ENCODE results near the gene KRT76.
"Not testable (repeated sequence)": the region's sequence is repeated elsewhere in the genome, so short reads cannot be mapped to it uniquely, and the experiment has no call there.

The KRT76 gene

DNA sequence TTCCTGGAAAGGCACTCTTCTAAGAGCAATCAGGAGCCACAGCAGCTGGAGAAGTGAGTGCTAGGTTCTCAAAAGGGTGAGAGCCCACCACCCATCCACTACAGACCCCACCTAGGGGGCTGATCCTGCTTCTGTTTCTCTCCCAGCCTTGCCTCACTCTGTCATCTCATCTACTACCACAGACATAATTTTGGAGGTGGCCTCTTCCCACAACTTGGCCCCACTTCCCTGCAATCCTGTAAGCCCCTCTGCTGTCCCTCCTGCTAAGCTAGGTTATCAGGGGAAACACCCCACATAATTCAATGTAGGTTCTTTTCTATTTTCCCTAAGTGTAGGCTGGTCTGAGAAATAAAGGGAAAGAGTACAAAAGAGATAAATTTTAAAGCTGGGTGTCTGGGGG is 16.5 kb downstream of the KRT76 start:
- Histone ChIP-seq H3K27me3 (ENCODE audit: insufficient read depth, low read length) (peaks cover under 1% of the 10 kb centered on the region), H3K4me3 (ENCODE audit: low read length) (no peak overlapping the region), H3K9me3 (ENCODE audit: insufficient read depth, low read depth, low read length) (peaks cover 16% of the 10 kb centered on the region), H3K9ac (ENCODE audit: low read depth, low read length) (no peak overlapping the region), H3K4me1 (ENCODE audit: insufficient read depth, low read length) (no peaks in the 10 kb centered on the region), H3K27ac (ENCODE audit: low read length) (no peak overlapping the region), H3K36me3 (ENCODE audit: insufficient read depth, low read depth, low read length) (no peaks in the 10 kb centered on the region)

DNA sequence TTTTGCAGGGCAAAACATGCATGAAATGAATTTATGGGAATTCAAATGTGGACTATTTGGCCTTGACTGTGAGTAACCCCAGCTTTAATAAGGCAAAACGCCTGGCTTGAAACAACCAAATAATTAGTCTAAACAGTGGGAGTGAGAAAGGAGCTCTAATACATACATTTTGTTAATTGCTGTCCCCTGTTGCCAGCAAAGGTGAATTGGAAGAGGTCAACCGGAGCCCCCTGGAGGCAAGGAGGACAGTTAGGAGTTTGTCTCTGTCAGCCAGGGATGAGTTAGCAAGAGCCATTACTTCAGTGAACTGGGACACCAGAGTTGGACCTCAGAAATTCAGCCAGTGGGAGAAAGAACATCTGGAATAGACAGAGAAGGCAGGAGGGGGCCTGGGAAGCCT is 17.4 kb downstream of the KRT76 start:
- Histone ChIP-seq H3K36me3 (ENCODE audit: insufficient read depth, low read depth, low read length) (no peaks in the 10 kb centered on the region), H3K4me1 (ENCODE audit: insufficient read depth, low read length) (no peaks in the 10 kb centered on the region), H3K27ac (ENCODE audit: low read length) (no peak overlapping the region), H3K4me3 (ENCODE audit: low read length) (no peak overlapping the region), H3K27me3 (ENCODE audit: insufficient read depth, low read length) (no peaks in the 10 kb centered on the region; the same call in 1 of the 2 replicates), H3K9me3 (ENCODE audit: insufficient read depth, low read depth, low read length) (peaks cover 16% of the 10 kb centered on the region), H3K9ac (ENCODE audit: low read depth, low read length) (no peak overlapping the region)

DNA sequence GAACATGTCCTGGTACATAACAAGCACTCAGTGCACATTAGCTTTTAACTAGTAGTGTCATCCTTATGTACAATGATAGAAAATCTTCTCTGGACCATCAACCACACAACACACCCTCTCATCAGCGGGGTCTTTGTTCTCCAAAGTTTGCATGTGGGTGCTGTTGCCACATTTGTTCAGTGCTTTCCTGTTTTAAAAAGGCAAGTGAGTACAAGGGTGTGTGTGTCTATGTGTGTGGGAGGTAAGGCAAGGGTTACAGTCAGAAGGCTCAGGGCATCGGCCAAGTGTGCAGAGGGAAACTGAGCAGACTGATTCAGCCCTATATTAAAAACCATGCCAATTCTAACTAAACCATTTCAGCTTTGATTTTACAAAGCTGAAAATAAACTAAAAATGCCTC is 17.9 kb downstream of the KRT76 start:
- H3K9ac ChIP-seq (ENCODE audit: low read depth, low read length): no peak overlapping the region
- H3K36me3 ChIP-seq (ENCODE audit: insufficient read depth, low read depth, low read length): no peaks in the 10 kb centered on the region
- H3K9me3 ChIP-seq (ENCODE audit: insufficient read depth, low read depth, low read length): peaks cover 16% of the 10 kb centered on the region

GRCh38 chr12:52757449-52758176 is 19.5 kb downstream of the KRT76 start:
- no peak overlapping the region for H3K4me3 ChIP-seq (ENCODE audit: low read length)
- peaks cover 11% of the 10 kb centered on the region for H3K9me3 ChIP-seq (ENCODE audit: insufficient read depth, low read depth, low read length)
- H3K4me1 ChIP-seq (ENCODE audit: insufficient read depth, low read length): no peaks in the 10 kb centered on the region
- H3K9ac ChIP-seq (ENCODE audit: low read depth, low read length): no peak overlapping the region
- no peaks in the 10 kb centered on the region for H3K36me3 ChIP-seq (ENCODE audit: insufficient read depth, low read depth, low read length)
- H3K27ac ChIP-seq (ENCODE audit: low read length): no peak overlapping the region
- no peaks in the 10 kb centered on the region; the same call in 1 of the 2 replicates for H3K27me3 ChIP-seq (ENCODE audit: insufficient read depth, low read length)

More for the DNA sequence above, 17.9 kb downstream of the KRT76 start:
- Histone ChIP-seq H3K4me1 (ENCODE audit: insufficient read depth, low read length) (no peaks in the 10 kb centered on the region), H3K4me3 (ENCODE audit: low read length) (no peak overlapping the region), H3K27ac (ENCODE audit: low read length) (no peak overlapping the region), H3K27me3 (ENCODE audit: insufficient read depth, low read length) (no peaks in the 10 kb centered on the region; the same call in 1 of the 2 replicates)

DNA sequence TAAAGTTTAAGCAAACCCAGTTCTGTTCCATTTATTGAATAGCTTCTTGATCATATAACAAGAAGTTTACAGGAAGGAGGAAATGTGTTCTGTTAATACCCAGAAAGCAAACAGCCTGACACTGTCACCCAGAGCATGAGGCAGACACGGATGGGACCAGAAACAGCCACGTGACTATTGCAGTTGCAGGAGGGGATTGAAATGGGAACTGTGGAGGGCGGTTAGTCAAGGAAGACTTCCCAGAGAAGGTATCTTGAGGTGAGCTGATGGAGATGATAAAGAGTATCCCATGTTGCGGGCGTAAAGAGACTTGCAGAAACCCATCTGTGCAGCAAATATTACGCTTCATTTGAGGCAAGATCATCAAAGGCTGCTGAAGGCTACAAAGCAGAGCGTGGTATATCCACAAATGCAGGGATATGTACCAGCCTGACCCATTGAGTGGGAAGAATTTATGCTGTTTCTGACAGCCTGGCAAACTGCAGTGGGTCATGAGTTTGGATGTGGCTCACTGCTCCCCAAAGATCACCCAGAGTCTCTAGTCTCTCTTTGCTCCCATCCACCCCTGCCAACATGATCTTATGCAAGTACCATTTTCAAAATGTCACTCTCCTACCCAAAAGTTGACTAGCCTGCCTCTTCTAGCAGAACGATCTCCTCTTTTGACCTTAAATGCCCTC is 20.7 kb downstream of the KRT76 start:
- H3K27me3 ChIP-seq (ENCODE audit: insufficient read depth, low read length): no peaks in the 10 kb centered on the region; the same call in 1 of the 2 replicates
- H3K36me3 ChIP-seq (ENCODE audit: insufficient read depth, low read depth, low read length): no peaks in the 10 kb centered on the region
- no peak overlapping the region for H3K27ac ChIP-seq (ENCODE audit: low read length)
- no peak overlapping the region for H3K9ac ChIP-seq (ENCODE audit: low read depth, low read length)
- H3K4me1 ChIP-seq (ENCODE audit: insufficient read depth, low read length): no peaks in the 10 kb centered on the region
- H3K9me3 ChIP-seq (ENCODE audit: insufficient read depth, low read depth, low read length): no peaks in the 10 kb centered on the region; the same call in 1 of the 2 replicates
- H3K4me3 ChIP-seq (ENCODE audit: low read length): no peak overlapping the region

DNA sequence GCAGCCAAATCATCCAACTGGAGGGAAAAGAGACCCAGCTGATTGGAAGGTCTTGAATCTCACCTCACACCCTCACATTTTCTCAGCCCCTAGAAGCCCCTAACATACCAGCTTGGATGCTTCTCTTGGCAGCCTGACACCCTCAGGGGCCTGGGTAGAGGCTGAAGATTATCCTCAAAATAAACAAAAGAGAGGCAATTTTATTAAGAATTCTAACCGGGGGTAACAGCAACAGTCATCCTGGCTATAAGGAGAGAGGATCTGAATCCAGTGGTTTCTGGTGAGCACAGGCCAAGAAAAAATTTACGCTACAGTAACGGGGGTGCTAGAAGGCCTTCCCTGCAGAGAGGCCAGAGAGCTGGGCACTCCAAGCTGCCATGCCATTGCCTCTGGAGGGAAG is 21.6 kb downstream of the KRT76 start:
- Histone ChIP-seq H3K9me3 (ENCODE audit: insufficient read depth, low read depth, low read length) (no peaks in the 10 kb centered on the region; the same call in 1 of the 2 replicates), H3K9ac (ENCODE audit: low read depth, low read length) (no peak overlapping the region), H3K4me3 (ENCODE audit: low read length) (no peak overlapping the region), H3K36me3 (ENCODE audit: insufficient read depth, low read depth, low read length) (no peaks in the 10 kb centered on the region), H3K27ac (ENCODE audit: low read length) (no peak overlapping the region), H3K27me3 (ENCODE audit: insufficient read depth, low read length) (peaks cover 5% of the 10 kb centered on the region), H3K4me1 (ENCODE audit: insufficient read depth, low read length) (no peaks in the 10 kb centered on the region)

DNA sequence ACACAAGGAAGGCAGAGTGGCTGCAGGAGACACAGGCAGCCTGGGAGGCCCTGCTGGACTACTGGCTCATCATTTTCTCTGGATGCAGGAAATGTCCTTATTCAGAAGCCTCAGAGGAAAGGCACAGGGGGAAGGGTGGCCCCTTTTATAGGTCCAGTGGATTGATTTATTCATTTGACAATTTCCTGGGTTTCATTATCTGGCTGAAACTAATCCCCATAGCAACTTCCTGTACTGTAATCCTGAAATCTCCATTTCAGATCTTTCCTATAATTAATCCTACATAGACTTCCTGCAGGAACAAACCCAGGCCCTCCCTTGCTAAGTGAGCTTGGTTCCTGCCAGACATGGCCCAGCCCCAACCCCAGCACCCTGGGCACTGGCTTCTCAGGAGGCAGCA is 23.0 kb downstream of the KRT76 start:
- no peaks in the 10 kb centered on the region for H3K9me3 ChIP-seq (ENCODE audit: insufficient read depth, low read depth, low read length)
- H3K4me1 ChIP-seq (ENCODE audit: insufficient read depth, low read length): no peaks in the 10 kb centered on the region
- H3K27me3 ChIP-seq (ENCODE audit: insufficient read depth, low read length): peaks cover 13% of the 10 kb centered on the region
- H3K4me3 ChIP-seq (ENCODE audit: low read length): no peak overlapping the region
- no peak overlapping the region for H3K27ac ChIP-seq (ENCODE audit: low read length)
- H3K9ac ChIP-seq (ENCODE audit: low read depth, low read length): no peak overlapping the region
- H3K36me3 ChIP-seq (ENCODE audit: insufficient read depth, low read depth, low read length): no peaks in the 10 kb centered on the region

DNA sequence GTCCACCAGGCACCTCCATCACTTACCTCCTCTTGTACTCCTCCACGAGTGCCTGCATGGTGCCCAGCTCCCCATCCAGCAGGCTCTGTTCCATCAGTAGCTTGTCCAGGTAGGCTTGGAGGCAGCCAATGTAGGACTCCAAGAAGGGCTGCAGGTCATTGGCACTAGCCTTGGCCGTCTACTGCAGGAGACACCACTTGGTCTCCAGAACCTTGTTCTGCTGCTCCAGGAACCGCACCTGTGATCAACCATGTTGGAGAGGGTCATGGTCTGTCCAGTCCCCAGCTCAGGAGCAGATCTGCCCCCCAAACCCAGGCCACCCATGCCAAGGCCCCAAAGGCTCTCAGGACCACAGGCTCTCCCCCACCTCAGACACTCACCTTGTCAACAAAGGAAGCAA is 23.9 kb downstream of the KRT76 start:
- no peaks in the 10 kb centered on the region for H3K4me1 ChIP-seq (ENCODE audit: insufficient read depth, low read length)
- no peak overlapping the region for H3K27ac ChIP-seq (ENCODE audit: low read length)
- no peak overlapping the region for H3K9ac ChIP-seq (ENCODE audit: low read depth, low read length)
- H3K9me3 ChIP-seq (ENCODE audit: insufficient read depth, low read depth, low read length): no peaks in the 10 kb centered on the region
- peaks cover 21% of the 10 kb centered on the region for H3K27me3 ChIP-seq (ENCODE audit: insufficient read depth, low read length)
- H3K36me3 ChIP-seq (ENCODE audit: insufficient read depth, low read depth, low read length): no peaks in the 10 kb centered on the region
- no peak overlapping the region for H3K4me3 ChIP-seq (ENCODE audit: low read length)

DNA sequence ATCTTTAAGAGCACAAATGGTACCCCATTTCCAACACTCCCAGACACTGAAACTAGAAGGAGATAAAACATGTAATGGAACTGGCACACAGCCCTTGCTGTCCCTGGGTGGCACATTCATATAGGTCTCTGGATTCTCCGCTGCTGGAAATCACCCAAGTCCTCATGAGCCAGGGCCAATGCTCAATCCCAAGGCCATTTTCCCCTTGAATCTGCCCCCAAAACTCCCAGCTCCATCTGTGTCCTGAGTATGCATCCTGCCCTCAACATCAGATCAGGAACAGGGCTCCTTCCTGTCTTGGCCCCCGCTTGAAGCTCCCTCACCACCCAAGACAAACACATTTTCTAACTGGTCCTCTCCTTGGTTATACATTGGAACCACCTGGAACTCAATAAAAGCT is 24.6 kb downstream of the KRT76 start:
- Histone ChIP-seq H3K9ac (ENCODE audit: low read depth, low read length) (no peak overlapping the region), H3K27me3 (ENCODE audit: insufficient read depth, low read length) (peaks cover 21% of the 10 kb centered on the region)

DNA sequence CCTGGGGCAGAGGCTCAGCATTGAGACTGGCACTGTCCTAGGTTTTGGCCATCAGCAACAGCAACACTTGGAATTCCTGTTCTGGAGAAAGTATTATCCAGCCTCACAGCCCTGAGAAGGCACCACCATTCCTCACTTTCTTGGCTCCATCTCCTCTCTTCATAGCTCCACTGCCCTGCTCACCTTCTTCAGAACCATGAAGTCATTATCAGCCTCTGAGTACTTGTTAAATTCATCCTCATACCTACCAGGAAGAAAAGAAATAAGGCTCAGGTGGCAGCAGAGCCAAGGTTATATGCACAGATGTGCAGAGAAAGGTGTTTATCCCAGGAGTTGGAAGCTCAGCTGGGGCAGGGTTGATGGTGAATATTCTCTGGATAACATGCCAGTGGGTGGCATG is 25.4 kb downstream of the KRT76 start:
- no peak overlapping the region for H3K4me3 ChIP-seq (ENCODE audit: low read length)
- peaks cover 26% of the 10 kb centered on the region for H3K27me3 ChIP-seq (ENCODE audit: insufficient read depth, low read length)
- no peaks in the 10 kb centered on the region for H3K9me3 ChIP-seq (ENCODE audit: insufficient read depth, low read depth, low read length)
- no peak overlapping the region for H3K27ac ChIP-seq (ENCODE audit: low read length)
- no peaks in the 10 kb centered on the region for H3K4me1 ChIP-seq (ENCODE audit: insufficient read depth, low read length)
- no peak overlapping the region for H3K9ac ChIP-seq (ENCODE audit: low read depth, low read length)
- no peaks in the 10 kb centered on the region for H3K36me3 ChIP-seq (ENCODE audit: insufficient read depth, low read depth, low read length)

More for the DNA sequence above, 24.6 kb downstream of the KRT76 start:
- Histone ChIP-seq H3K4me1 (ENCODE audit: insufficient read depth, low read length) (no peaks in the 10 kb centered on the region), H3K4me3 (ENCODE audit: low read length) (no peak overlapping the region), H3K9me3 (ENCODE audit: insufficient read depth, low read depth, low read length) (no peaks in the 10 kb centered on the region), H3K27ac (ENCODE audit: low read length) (no peak overlapping the region), H3K36me3 (ENCODE audit: insufficient read depth, low read depth, low read length) (no peaks in the 10 kb centered on the region)

DNA sequence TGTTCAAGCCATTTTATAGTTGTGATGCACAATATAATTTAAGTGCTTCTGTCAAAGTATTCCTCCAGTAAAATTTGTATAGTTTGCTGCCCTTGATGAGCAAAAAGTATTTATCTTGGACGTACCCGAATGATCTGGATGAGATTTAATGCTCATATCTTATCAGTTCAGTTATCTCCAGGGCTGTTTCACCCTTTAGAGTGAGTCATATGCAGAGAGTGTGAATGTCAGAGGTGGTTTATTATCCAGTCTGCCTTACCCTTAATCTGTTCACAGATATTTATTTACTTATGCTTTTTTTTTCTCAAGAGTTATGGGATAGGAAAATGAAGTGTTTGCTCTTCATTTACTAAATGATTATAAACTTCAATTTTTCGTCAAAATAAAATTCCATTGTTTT is 26.6 kb downstream of the KRT76 start:
- not testable (repeated sequence) for H3K27ac ChIP-seq (ENCODE audit: low read length); H3K9ac ChIP-seq (ENCODE audit: low read depth, low read length); H3K36me3 ChIP-seq (ENCODE audit: insufficient read depth, low read depth, low read length); H3K9me3 ChIP-seq (ENCODE audit: insufficient read depth, low read depth, low read length); H3K4me3 ChIP-seq (ENCODE audit: low read length); H3K4me1 ChIP-seq (ENCODE audit: insufficient read depth, low read length)
- H3K27me3 ChIP-seq (ENCODE audit: insufficient read depth, low read length): peaks cover 38% of the 10 kb centered on the region

- Histone ChIP-seq H3K4me1 (ENCODE audit: insufficient read depth, low read length) (no peaks in the 10 kb centered on the region), H3K9me3 (ENCODE audit: insufficient read depth, low read depth, low read length) (no peaks in the 10 kb centered on the region), H3K9ac (ENCODE audit: low read depth, low read length) (no peak overlapping the region), H3K27ac (ENCODE audit: low read length) (no peak overlapping the region), H3K27me3 (ENCODE audit: insufficient read depth, low read length) (peaks cover 44% of the 10 kb centered on the region), H3K36me3 (ENCODE audit: insufficient read depth, low read depth, low read length) (no peaks in the 10 kb centered on the region), H3K4me3 (ENCODE audit: low read length) (no peak overlapping the region)
Measured at GRCh38 chr12:52749827-52750226, 27.3 kb downstream of the KRT76 start.
